H1 (cell line): ENCODE data around the gene STK33.

ENCODE experiments used
- TF ChIP-seq, protein P1 (sequence below), 3 experiments: IDR thresholded peaks; 1 replicate in 2 of 3; 2 replicates in 1 of 3; pipeline versions ENCODE4 v1.5.1 to v1.6.1; 2011; ENCODE audit warnings: low read length in 3 of 3, mild to moderate bottlenecking in 3 of 3, inconsistent platforms in 2 of 3, low read depth in 1 of 3, moderate library complexity in 1 of 3; ENCODE audit not compliant: insufficient read depth in 1 of 3; ENCODE audit errors: control extremely low read depth in 1 of 3
- TF ChIP-seq, protein P2 (sequence below): IDR thresholded peaks from 2 replicates; pipeline ENCODE4 v1.6.1; 2011; ENCODE audit warnings: low read length, improper control_type of control experiment

GRCh38 chr11:8531312-8531711, 62.7 kb downstream of the STK33 start:
- TF ChIP-seq, protein P1, sequence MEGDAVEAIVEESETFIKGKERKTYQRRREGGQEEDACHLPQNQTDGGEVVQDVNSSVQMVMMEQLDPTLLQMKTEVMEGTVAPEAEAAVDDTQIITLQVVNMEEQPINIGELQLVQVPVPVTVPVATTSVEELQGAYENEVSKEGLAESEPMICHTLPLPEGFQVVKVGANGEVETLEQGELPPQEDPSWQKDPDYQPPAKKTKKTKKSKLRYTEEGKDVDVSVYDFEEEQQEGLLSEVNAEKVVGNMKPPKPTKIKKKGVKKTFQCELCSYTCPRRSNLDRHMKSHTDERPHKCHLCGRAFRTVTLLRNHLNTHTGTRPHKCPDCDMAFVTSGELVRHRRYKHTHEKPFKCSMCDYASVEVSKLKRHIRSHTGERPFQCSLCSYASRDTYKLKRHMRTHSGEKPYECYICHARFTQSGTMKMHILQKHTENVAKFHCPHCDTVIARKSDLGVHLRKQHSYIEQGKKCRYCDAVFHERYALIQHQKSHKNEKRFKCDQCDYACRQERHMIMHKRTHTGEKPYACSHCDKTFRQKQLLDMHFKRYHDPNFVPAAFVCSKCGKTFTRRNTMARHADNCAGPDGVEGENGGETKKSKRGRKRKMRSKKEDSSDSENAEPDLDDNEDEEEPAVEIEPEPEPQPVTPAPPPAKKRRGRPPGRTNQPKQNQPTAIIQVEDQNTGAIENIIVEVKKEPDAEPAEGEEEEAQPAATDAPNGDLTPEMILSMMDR (IDR thresholded peaks at IDR 0.05; ENCODE audit: control extremely low read depth in 1 of 3, insufficient read depth in 1 of 3, low read depth in 1 of 3, low read length in 3 of 3) = no peak
- TF ChIP-seq, protein P2, sequence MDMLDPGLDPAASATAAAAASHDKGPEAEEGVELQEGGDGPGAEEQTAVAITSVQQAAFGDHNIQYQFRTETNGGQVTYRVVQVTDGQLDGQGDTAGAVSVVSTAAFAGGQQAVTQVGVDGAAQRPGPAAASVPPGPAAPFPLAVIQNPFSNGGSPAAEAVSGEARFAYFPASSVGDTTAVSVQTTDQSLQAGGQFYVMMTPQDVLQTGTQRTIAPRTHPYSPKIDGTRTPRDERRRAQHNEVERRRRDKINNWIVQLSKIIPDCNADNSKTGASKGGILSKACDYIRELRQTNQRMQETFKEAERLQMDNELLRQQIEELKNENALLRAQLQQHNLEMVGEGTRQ = no peak
